ENCODE data around the gene MAML2.
A peak's percentile ranks its signal among the peaks of the same experiment; 100 is the strongest.

Gene MAML2

GRCh38 chr11:96088914-96089313, 254.1 kb downstream of the MAML2 start:
- DNase-seq = no peak

GRCh38 chr11:96086111-96086510, 256.9 kb downstream of the MAML2 start:
- no peak for DNase-seq

- DNase-seq = no peak
These were observed 257.6 kb downstream of the MAML2 start for GRCh38 chr11:96085319-96085930.

GRCh38 chr11:96084610-96085318, 258.2 kb downstream of the MAML2 start:
- no peak for DNase-seq

GRCh38 chr11:96082936-96083335, 260.1 kb downstream of the MAML2 start:
- no peak for DNase-seq

GRCh38 chr11:96082002-96082899, 260.7 kb downstream of the MAML2 start:
- DNase-seq = no peak

- DNase-seq = no peak
These were observed 261.4 kb downstream of the MAML2 start for GRCh38 chr11:96081561-96081960.

- DNase-seq = no peak
These were observed 263.3 kb downstream of the MAML2 start for GRCh38 chr11:96079691-96080090.

GRCh38 chr11:96075532-96075959, 267.4 kb downstream of the MAML2 start:
- DNase-seq = no peak

- no peak for DNase-seq
These were observed 268.3 kb downstream of the MAML2 start for GRCh38 chr11:96074551-96075310.

GRCh38 chr11:96073536-96073935, 269.5 kb downstream of the MAML2 start:
- no peak for DNase-seq

- DNase-seq = no peak
These were observed 270.4 kb downstream of the MAML2 start for GRCh38 chr11:96072592-96072991.

- DNase-seq = no peak
These were observed 272.5 kb downstream of the MAML2 start for GRCh38 chr11:96070453-96070852.

GRCh38 chr11:96067160-96067559, 275.8 kb downstream of the MAML2 start:
- no peak for DNase-seq

- no peak for DNase-seq
These were observed 277.6 kb downstream of the MAML2 start for GRCh38 chr11:96065379-96065778.

GRCh38 chr11:96063886-96064285, 279.1 kb downstream of the MAML2 start:
- no peak for DNase-seq

- DNase-seq = no peak
These were observed 279.9 kb downstream of the MAML2 start for GRCh38 chr11:96063053-96063452.

GRCh38 chr11:96062134-96062533, 280.9 kb downstream of the MAML2 start:
- peak; percentile 41 for DNase-seq

- DNase-seq = no peak
These were observed 281.3 kb downstream of the MAML2 start for GRCh38 chr11:96061730-96062129.

GRCh38 chr11:96061069-96061468, 281.9 kb downstream of the MAML2 start:
- DNase-seq = no peak

GRCh38 chr11:96057502-96057901, 285.5 kb downstream of the MAML2 start:
- DNase-seq = no peak

- no peak for DNase-seq
These were observed 286.4 kb downstream of the MAML2 start for GRCh38 chr11:96056576-96056975.
